Stimulated activated CD8-positive, alpha-beta memory T cell treated with anti-CD3 and anti-CD28 coated beads, Interleukin-7, amount 100 ng/mL, for 1 hour (primary cell): Measurements from ENCODE around the gene COL24A1.
"Not testable (repeated sequence)": the region's sequence is repeated elsewhere in the genome, so short reads cannot be mapped to it uniquely, and the experiment has no call there.

Source experiments
- DNase-seq, 2 donors: peaks; one replicate each; pipeline ENCODE4 v3.0.0-alpha.2; 2020; ENCODE audit warnings: low read depth in 2 of 2

The COL24A1 gene

DNA sequence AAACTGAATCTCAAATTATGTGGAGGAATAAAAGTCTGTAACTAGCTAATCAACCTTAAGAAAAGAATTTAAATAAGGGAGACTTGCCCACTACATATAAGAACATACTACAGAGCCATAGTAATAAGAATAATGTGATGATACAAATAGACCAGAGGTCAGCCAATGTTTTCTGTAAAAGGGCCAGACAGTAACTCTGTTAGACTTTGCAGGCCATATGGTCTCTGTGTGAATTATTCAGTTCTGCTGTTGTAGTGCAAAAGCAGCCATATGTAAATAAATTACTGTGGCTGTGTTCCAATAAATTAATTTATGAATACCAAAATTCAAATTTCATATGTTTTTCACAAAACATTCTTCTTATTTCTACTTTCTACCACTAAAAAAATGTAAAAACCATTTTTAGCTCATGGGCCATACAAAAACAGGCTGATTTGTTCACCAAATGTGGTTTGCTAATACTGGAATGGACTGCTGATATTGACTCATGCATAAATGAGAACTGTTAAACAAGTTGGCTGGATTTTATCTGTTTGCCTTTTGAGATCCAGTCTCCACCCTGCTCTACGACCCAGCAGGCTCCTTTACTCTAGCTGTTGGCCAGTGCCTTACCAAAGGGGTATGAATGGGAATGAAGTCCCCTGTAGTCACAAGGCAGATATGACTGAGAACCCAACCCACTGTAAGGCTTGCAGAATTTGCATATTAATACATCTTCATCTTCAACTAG is 350.2 kb downstream of the COL24A1 start:
- DNase-seq, result no peak

DNA sequence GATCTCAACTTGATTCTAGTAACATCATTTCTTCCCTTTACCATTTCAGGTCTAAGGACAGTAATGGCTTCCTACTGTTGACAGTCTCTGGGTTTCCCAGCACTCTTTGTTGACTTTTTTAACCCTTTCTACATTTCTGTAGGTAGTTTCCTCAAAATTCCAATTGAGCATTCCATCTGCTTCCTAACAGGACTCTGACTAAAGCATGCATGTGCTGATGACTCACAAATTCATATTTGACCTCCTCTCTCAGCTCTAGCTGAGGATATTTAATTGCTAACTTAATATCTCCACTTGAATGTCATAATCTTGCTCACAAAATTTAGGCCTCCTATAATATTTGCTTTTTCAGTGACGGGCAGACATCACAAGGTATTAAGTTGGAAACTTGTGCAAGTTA is 355.1 kb downstream of the COL24A1 start:
- DNase-seq, result no peak

DNA sequence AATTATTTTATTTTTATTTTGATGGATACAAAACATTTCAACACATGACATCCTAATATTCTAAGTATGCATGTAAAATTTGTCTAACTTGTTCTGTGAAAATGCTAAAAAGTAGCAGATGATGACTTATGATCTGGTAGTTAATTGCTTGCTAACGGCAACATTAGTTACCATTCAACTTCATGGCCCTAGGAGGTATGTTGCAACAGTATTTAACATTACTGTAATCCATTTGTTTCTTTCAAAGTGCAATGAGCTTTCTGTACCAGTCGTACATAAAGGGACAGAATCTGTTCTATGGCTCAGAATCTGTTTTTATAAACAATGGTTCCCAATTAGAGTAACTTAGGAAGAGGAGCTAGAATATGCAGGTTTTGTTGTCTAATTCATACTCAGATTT is 356.8 kb downstream of the COL24A1 start:
- no peak for DNase-seq

DNA sequence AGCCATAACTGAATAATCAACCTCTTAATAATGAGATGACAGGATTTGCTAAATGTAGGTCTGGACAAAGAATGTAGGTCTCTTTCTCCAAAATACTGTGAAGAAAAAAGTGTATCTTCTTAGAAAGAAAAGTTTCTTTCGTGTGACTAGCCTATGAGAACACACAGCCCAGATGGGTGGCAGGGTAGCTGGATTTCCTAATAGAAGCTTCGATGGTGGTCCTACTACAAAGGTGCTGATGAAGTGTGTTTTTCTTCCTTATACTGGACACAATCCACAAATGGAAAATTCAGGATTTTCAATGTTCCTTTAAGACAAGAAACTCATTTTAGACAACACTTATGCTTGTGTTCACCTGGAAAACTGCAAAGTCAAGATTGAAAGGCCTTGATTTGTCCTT is 358.2 kb downstream of the COL24A1 start:
- DNase-seq, result no peak

DNA sequence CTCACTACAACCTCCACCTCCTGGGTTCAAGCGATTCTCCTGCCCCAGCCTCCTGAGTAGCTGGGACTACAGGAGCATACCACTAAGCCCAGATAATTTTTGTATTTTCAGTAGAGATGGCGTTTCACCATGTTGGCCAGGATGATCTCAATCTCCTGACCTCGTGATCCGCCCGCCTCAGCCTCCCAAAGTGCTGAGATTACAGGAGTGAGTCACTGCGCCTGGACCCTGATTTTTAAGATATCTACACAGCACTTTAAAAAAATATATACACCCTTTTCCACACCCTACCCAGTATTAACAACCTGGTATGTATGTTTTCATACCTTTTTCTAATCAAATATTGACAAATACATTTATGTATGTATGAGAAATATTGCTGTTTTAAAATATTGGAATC is 379.6 kb downstream of the COL24A1 start:
- DNase-seq, result not testable (repeated sequence)

DNA sequence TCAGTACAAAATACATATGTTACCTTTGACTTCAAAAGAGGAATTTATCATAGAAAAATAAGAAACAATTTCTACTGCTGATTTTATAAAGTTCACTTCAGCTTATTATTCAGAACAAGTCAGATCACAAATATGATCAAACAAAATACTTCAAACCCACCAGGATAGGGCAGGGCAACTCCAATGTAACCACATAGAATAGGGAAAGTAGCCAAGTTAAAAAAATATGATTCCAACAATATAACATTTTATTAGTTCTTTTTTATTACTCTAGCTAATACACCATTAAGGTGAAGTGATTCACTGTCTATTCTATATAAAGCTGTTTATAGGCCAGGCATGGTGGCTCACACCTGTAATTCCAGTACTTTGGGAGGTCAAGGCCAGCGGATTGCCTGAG is 393.8 kb downstream of the COL24A1 start:
- no peak for DNase-seq

DNA sequence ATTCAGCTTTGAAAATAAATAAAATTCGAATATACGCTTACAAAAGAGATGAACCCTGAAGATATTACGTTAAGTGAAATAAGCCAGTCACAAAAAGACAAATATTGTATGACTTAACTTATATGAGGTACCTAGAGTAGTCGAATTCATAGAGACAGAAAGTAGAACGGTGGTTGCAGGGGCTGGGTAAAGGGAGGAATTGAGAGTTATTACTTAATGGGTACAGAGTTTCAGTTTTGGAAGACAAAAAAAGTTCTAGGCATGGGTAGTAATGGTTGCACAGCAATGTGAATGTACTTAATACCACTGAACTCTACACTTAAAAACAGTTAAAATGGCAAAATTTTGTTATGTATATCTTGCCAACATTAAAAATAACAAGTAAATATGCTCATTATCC is 399.7 kb downstream of the COL24A1 start:
- no peak for DNase-seq

DNA sequence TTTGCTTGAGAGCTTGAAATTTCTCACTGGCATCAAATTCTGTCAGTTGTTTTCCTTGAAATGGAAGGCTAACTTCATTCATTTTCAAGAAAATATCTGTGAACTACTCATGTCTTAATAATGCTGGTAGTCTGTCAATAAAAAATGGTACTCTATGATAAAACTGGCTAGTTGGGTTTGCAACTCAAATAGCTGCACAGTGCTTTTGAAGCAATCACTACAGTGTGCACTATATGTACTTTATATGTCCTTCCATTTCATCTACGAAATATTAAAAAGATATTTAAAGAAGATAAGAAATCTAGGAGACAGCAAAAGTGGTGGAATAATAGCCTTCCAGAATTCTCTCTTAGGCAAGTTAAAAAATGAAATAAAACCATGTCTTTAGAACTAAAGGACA is 408.5 kb downstream of the COL24A1 start:
- no peak for DNase-seq

DNA sequence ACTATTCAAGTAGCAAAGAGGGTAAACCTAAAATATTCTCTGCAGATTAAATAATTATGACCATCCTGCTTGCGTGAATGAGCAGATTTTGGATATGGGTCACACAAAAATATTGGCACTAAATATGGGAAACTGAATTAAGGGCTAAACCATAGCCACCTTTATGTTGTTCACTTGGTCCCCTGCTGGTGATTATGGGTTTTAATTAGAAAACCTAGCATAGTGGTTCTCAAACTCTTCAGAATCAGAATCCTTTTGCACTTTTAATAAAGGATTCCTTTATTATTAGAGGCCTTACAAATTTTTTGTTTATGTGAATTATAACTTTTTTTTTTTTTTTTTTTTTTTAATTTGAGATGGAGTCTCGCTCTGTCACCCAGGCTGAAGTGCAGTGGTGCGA is 409.8 kb downstream of the COL24A1 start:
- DNase-seq, result no peak

DNA sequence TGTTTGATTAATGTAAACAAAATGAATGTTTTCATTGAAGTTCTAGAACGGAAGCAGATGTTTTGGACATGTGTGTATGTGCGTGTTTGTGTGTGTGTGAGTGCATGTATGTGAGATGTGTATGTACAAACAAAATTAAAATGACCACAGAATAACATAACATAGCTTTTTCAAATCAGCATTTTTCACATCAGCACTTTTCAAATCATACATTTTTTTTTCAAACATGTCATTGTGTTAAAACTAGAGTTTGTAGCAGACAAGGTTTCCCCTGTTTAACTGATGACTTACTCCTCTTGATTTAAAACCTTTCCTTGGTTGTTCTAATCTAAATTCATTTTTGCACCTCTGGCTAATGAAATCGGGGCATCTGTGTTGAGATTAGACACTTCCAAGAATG is 412.8 kb downstream of the COL24A1 start:
- DNase-seq, result no peak

DNA sequence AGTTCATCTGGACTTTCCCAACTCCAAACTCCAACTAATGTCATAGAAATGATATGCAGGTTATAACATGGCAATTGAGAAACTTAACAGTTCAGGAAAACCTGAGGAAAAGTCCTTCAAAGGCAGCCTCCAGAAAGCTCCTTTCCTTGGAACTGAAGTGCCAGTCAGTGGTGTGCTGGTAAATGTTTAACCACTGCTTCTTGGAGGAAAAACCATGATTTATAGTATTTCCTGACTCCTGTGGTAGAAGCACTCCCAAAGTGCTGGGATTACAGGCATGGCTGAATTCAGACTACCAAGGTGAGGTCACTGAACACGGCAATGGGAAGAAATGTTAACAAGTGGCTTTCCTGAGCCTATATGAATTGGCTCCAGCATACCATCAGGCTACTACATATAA is 421.6 kb downstream of the COL24A1 start:
- DNase-seq, result no peak

DNA sequence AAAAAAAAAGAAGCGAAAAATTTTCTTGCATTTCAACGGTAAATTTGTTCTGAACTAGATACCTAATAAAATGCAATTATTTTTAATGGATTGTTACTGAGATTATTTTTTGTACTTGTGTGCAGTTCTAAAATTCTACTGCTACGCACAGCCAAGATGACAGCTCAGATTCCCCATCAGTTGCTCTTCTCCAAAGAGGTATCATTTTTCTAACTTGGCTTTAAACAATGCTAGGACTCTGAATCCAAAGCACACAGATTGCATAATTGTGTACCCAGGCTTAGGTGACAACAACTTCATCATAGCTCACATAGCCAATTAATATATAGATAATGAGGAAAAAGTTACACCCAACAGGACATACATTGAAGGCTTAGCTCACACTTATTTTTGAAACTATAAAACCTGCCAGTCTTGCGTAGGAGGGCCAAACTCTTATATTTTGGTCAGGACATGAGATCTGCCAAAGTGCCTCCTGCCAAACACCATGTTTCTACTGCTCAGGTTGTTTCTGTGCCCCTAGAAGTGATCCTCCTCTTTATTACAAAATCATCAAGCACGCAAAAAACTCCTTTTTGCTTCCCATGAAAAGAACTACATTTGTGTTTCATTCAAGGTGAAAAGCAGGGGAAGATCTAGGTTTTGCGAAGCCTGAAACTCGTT is 437.8 kb downstream of the COL24A1 start:
- DNase-seq, result no peak

DNA sequence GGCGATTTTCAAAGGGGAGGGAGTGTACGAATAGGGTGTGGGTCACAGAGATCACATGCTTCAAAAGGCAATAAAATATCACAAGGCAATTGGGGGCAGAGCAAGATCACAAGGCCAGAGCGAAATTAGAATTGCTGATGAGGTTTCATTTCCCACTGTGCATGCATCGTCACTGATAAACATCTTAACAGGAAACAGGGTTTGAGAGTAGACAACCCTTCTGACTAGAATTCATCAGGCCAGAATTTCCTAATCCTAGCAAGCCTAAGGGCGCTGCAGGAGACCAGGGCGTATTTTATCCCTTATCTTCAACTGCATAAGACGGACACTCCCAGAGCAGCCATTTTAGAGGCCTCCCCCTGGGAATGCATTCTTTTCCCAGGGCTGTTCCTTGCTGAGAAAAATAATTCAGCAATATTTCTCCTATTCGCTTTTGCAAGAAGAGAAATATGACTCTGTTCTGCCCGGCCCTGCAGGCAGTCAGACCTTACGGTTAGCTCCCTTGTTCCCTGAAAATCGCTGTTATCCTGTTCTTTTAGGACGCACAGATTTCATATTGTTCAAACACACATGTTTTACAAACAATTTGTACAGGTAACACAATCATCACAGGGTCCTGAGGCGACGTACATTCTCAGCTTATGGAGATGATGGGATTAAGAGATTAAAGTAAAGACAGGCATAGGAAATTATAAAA is 442.0 kb downstream of the COL24A1 start:
- DNase-seq, result not testable (repeated sequence)

DNA sequence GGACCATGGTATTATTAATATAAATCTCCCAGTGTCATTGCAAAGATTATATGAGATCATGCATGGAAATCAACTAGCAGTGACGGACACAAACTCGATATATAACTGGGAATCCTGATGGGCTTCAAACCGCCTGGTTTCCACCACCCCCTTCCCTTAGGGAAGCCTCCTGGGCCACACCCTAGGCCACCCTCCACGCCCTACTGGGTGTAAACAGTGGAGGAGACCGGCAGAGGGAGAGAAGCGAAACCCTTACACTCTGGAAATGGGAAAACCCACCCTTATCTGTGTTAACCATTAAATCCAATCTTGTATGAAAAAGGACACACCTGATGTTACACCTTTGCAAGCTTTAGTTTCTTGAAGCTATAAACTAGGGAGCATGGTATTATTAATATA is 447.7 kb downstream of the COL24A1 start:
- DNase-seq, result no peak

DNA sequence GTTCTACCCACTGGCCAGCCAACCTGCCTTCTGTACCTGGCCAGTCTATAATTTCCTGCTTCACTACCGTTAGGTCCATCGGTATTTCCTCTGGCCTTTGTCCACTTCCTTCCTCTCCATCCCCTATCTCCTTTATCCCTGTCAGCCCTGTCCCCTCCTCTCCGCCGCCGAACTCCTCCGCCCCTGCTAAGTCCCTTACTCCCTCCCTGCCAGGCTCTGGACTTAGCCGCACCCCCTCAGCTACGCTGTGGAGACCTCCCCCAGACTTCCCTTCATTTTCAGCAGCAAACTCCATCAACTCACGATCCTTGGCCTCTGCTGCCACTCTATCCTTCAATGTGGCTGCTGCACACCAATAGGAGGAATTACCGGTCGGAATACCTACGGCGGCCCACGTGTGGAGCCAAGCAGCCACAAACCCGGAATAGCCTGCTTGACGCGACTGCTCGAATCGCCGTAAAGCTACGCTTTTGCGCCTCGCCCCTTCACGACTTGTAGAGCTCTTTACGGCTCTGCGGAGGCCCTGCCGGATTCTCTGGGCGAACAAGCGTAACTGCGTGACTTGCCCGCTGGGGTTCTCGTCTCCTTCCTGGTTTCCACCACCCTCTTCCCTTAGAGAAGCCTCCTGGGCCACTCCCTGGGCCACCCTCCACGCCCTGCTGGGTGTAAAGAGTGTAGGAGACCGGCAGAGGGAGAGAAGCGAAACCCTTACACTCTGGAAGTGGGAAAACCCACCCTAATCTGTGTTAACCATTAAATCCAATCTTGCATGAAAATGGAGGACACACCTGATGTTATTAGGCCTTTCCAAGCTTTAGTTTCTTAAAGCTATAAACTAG is 448.4 kb downstream of the COL24A1 start, which contains the start of gene ZNHIT6:
Gene ZNHIT6, minus strand, starts transcription at position 444 of the 839 bp plus-strand sequence. Its CDS starts 149 bp downstream, at position 295.
- peak; percentile 55 to 65 for DNase-seq

DNA sequence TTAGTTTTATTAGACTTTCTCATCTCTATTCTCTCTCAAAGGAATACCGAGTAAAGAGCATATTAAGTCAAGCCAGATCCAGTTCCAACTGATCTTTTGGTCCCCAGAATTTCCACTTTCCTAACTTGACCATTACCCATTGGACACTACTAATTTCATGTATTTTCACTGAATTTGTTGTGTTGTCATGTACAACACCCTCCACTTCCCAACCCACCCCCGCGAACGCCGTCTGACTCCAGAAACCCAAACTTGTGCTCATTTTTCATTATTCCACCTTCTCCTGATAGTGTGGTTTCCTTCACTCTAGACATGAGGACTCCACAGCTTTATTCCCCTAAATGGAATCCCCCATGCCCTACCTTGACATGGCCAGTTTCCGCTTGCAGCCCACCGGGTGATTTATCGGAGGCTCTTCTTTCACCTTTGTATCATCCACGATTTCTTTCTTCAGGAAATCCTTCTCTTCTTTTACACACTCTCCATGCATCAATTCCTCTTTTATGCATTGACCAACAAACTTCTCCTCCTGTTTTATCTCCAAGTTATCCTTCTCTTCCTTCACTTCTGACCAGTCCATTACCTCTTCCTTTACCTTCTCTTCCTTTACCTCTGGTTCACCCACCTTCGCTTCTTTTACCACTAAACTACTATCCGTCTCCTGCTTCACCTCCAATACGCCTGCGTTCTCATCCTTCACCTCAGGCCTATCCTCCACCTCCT is 449.1 kb downstream of the COL24A1 start:
- DNase-seq, result no peak

DNA sequence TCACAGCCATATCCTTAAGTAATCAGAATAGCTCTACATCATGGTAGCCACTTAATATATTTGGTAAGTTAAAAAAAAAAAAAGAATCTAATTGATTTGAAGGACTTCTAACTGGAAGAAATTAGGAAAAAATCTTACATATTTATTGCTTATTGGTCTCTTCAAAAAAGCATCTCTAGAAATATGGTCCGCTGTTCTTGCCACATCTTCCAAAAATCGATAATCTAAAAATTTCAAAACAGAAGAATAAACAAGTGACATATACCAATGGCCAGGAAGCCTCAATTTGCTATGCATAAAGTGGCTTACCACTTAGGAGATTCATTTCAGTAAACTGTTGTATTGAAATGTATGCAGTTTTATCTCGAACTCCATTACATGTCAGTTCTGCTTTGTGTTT is 450.6 kb downstream of the COL24A1 start:
- DNase-seq, result no peak

DNA sequence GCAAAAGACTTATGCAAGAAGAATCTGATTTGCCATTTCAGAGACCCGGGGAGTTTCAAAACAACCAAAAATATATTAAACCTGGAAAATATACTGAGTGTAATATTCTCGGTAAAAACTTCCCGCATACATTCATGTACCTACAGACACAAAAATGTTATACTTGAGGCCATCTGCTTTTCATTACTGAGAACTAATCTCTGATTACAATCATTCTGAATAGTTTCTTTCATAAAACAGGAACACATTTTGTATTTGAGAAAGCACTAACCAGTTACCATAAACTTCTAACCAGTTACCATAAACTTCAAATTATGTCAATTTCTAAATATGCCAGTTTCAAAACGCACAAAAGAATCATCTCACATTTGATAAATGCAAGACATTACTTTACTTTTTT is 456.1 kb downstream of the COL24A1 start:
- no peak for DNase-seq

DNA sequence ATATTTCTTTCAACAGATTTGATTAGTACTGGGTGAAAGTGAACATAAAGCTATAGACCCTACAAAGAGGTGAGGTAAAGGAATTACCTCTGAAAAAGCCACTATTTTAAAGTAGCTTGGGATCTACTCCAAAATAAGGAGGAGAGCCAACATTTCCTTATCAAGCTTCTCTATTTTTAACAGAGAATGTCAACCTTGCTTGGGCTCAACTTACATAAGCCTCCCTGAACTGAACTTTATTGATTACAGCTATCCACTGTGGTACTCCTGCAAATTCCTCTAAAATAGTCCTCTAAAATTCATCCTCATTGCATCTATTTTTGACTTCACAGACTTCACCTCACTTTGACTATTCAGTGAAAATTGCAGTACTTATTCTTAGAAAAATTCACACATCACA is 458.7 kb downstream of the COL24A1 start:
- DNase-seq, result no peak

DNA sequence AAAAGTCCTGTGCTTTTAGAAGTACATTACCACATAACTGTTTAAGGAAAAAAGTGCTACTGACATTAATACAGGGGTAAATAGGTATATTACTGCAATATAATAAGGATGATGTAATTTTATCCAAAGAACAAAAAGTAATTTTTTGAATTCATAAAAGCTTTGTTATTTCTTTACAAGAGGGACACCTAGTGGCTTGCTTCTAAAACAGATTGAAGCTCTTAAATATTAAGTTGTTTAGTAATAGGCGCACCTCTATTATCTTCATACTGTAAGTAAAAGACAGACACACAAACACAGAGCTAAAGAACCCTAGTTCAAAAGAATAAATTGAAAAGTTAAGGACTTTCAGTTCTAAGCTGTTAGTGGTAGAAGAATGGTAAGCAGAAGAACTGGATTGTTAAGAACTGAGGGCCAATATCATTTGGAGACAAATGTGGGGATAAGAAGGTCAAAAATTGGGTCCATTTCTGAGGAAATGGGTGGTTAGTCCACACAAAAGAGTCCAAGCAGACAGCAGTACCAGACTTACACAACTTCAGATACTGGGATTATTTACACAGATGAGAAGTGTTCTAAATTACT is 463.8 kb downstream of the COL24A1 start:
- no peak for DNase-seq
